IPS DF 6.9 (cell line): ENCODE measurements around the gene CXCL5.
"Not testable (repeated sequence)": the region's sequence is repeated elsewhere in the genome, so short reads cannot be mapped to it uniquely, and the experiment has no call there.

Experiments used
- DNase-seq: peaks from one replicate; pipeline ENCODE4 v3.0.0-alpha.2; 2013; ENCODE audit warnings: low read depth, low spot score
- H3K27ac ChIP-seq: one replicate; pipeline ENCODE4 v1.5.1; 2013; ENCODE audit warnings: low read length, control low read depth
- H3K27me3 ChIP-seq: 2 replicates; pipeline ENCODE4 v1.6.1; 2013; ENCODE audit warnings: mild to moderate bottlenecking, low read length; ENCODE audit not compliant: control insufficient read depth, insufficient read depth
- H3K36me3 ChIP-seq: 2 replicates; pipeline ENCODE4 v1.6.1; 2013; ENCODE audit warnings: low read length; ENCODE audit not compliant: control insufficient read depth, insufficient read depth
- H3K4me1 ChIP-seq: 2 replicates; pipeline ENCODE4 v1.6.1; 2013; ENCODE audit warnings: low read length; ENCODE audit not compliant: control insufficient read depth, insufficient read depth
- H3K4me3 ChIP-seq: 2 replicates; pipeline ENCODE4 v1.5.1; 2013; ENCODE audit warnings: mild to moderate bottlenecking, low read length
- H3K9me3 ChIP-seq: 2 replicates; pipeline ENCODE4 v1.6.1; 2013; ENCODE audit warnings: low read length, inconsistent platforms; ENCODE audit not compliant: control insufficient read depth, insufficient read depth
- WGBS: extraction: QIAGEN DNeasy Blood & Tissue Kit; methylation state at CpG from one replicate; pipeline ENCODE4 v1.1.7; 2013; ENCODE audit warnings: mixed read lengths, missing lambda C conversion rate; ENCODE audit not compliant: insufficient read length, insufficient coverage; 5-methylcytosine and 5-hydroxymethylcytosine counted together

CXCL5 gene

DNA sequence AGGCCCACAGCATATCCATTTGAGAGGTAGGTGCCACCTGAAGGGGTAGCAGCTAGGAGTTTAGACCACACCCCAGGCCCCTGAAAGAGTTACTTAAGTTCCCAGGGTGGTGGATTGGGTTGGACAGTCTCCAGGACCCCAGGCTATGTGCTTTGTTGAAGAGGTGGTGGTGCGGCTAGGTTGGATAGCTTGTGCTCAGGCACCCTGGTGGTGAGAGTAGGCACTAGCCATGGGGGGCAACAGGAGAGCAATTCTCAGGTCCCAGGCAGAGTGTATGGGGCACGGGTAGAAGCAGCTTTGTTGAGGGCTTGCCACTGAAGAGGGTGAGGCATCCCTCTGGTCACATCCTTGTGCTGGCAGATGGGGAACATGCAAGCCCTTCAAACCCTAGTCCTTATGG lies 22.3 kb downstream of the CXCL5 start:
- Histone ChIP-seq H3K4me3 (no peak overlapping the region), H3K4me1 (no peaks in the 10 kb centered on the region), H3K36me3 (no peaks in the 10 kb centered on the region), H3K9me3 (no peaks in the 10 kb centered on the region), H3K27me3 (no peaks in the 10 kb centered on the region), H3K27ac (no peak overlapping the region)
- no peak for DNase-seq
- WGBS = no CpG with 5 or more reads among the region's 2 CpGs

DNA sequence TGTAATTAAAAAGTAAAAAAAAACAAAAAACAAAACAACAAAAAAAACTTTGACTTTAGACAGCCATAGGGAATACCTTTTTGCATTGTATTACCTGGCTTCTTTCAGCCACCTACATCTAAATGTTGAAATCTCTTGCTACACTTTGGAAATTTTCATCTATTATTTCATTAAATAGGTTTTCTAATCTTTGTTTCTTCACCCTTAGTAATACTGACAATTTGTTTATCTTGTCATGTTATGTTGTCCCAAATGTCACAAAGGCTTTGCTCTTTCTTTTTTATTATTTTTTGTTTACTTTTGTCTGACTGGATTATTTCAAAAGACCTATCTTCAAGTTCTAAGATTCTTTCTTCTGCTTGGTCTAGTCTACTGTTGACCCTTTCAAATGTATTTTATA lies 24.1 kb downstream of the CXCL5 start:
- DNase-seq = no peak
- Histone ChIP-seq H3K36me3 (no peaks in the 10 kb centered on the region), H3K27ac (no peak overlapping the region), H3K27me3 (no peaks in the 10 kb centered on the region), H3K9me3 (no peaks in the 10 kb centered on the region), H3K4me1 (no peaks in the 10 kb centered on the region), H3K4me3 (no peak overlapping the region)

GRCh38 chr4:73970945-73971344 lies 27.5 kb downstream of the CXCL5 start:
- H3K4me3 ChIP-seq = no peak overlapping the region
- no peak for DNase-seq
- no peaks in the 10 kb centered on the region for H3K9me3 ChIP-seq
- H3K27ac ChIP-seq = no peak overlapping the region
- no peaks in the 10 kb centered on the region; the same call in 1 of the 2 replicates for H3K4me1 ChIP-seq
- no peaks in the 10 kb centered on the region for H3K36me3 ChIP-seq
- no peaks in the 10 kb centered on the region for H3K27me3 ChIP-seq

DNA sequence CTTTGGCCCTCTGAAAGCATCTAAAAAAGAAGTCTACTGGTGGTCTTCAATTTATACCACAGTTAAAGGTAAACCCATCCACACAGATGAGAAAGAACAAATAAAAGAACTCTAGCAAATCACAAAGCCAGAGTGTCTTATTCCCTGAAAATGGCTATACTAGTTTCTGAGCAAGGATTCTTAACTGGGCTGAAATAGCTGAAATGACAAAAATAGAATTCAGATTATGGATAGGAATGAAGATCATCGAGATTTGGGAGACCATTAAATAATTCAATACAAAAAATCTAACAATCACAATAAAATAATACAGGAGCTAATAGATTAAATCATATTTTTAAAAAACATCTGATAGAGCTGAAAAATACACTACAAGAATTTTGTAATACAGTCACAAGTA lies 28.5 kb downstream of the CXCL5 start:
- Histone ChIP-seq H3K4me3 (no peak overlapping the region), H3K36me3 (no peaks in the 10 kb centered on the region), H3K27ac (no peak overlapping the region), H3K27me3 (no peaks in the 10 kb centered on the region), H3K4me1 (no peaks in the 10 kb centered on the region; the same call in 1 of the 2 replicates), H3K9me3 (no peaks in the 10 kb centered on the region)
- no CpG with 5 or more reads among the region's 1 CpG for WGBS
- no peak for DNase-seq

- no peak for DNase-seq
- no peaks in the 10 kb centered on the region for H3K9me3 ChIP-seq
- H3K4me1 ChIP-seq = no peaks in the 10 kb centered on the region; the same call in 1 of the 2 replicates
- H3K27ac ChIP-seq = no peak overlapping the region
- H3K27me3 ChIP-seq = no peaks in the 10 kb centered on the region
- H3K4me3 ChIP-seq = no peak overlapping the region
- H3K36me3 ChIP-seq = no peaks in the 10 kb centered on the region
These were observed 30.6 kb downstream of the CXCL5 start for GRCh38 chr4:73967866-73968265.

DNA sequence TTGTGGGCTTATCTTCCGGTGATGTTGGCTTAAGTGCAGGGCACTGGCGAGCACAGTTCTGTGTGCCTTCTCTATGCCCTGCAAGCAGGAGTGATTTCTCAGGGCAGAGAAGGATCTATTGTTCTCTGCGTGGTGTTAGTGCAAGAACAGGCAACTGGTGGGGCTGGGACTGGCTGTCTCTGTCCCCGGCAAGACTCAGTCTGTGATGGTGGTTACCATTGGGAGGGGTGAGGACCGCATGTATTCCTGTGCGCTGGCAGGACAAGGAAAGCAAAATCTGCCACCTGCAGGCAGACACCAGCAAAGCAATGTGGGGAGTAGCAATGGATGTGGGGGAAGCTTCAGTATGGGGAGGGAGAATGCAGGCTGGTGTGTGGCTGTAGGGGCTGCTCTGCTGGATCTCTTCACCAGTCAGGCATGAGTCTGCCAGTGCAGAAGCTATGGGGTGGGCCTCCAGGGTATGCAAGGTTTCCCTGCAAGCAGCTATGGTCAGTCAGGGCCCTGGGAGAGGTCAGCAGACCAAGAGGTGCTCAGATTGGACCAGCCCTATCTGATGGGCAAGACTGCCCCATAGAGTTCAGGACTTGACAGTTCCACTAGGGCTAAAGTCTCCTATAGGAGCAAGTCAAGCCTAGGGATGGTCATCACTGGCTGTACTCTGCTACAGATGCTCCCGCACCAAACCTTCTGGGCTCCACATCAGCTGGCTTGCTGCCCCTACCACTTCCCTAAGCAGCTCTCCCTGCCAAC lies 33.4 kb downstream of the CXCL5 start:
- no peak overlapping the region for H3K27ac ChIP-seq
- DNase-seq = peak; percentile 60
- no CpG with 5 or more reads among the region's 7 CpGs for WGBS
- H3K4me3 ChIP-seq = no peak overlapping the region
- H3K27me3 ChIP-seq = no peaks in the 10 kb centered on the region
- H3K36me3 ChIP-seq = no peaks in the 10 kb centered on the region
- H3K4me1 ChIP-seq = no peaks in the 10 kb centered on the region; the same call in 1 of the 2 replicates
- 0 out of 2 replicates have a peak, but pooled peaks cover 2% of the 10 kb centered on the region for H3K9me3 ChIP-seq

DNA sequence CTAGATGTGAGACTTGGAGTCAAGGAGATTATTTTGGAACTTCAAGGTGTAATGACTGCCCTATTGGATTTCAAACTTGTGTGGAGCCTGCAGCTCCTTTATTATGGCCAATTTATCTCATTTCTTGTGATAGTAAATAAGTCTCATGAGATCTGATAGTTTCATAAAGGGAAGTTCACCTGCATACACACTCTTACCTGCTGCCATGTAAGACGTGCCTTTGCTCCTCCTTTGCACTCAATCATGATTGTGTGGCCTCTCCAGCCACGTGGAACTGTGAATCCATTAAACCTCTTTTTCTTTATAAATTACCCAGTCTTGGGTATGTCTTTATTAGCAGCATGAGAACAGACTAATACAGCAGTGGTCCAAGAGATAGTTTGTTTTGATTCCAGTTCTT lies 35.8 kb downstream of the CXCL5 start:
- no peak for DNase-seq
- WGBS = no CpG with 5 or more reads among the region's 2 CpGs
- no peak overlapping the region for H3K4me3 ChIP-seq
- no peaks in the 10 kb centered on the region for H3K4me1 ChIP-seq
- no peak overlapping the region for H3K27ac ChIP-seq
- 0 out of 2 replicates have a peak, but pooled peaks cover 2% of the 10 kb centered on the region for H3K9me3 ChIP-seq
- no peaks in the 10 kb centered on the region for H3K27me3 ChIP-seq
- H3K36me3 ChIP-seq = no peaks in the 10 kb centered on the region

DNA sequence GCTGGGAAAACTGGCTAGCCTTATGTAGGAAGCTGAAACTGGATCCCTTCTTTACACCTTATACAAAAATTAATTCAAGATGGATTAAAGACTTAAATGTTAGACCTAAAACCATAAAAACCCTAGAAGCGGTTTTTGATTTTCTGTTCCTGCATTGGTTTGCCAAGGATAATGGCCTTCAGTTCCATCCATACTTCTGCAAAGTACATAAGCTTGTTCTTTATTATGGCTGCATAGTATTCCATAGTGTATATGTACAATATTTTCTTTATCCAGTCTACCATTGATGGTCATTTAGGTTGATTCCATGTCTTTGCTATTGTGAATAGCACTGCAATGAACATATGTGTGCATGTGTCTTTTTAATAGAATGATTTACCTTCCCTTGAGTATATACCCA lies 39.4 kb downstream of the CXCL5 start:
- WGBS = no CpG with 5 or more reads among the region's 1 CpG
- H3K9me3 ChIP-seq, H3K36me3 ChIP-seq, H3K27ac ChIP-seq, H3K4me1 ChIP-seq, DNase-seq, H3K4me3 ChIP-seq, H3K27me3 ChIP-seq: not testable (repeated sequence)

- Histone ChIP-seq H3K27ac (no peak overlapping the region), H3K36me3 (no peaks in the 10 kb centered on the region), H3K4me1 (peaks cover 3% of the 10 kb centered on the region), H3K9me3 (no peaks in the 10 kb centered on the region), H3K4me3 (no peak overlapping the region), H3K27me3 (peaks cover 4% of the 10 kb centered on the region; the same call in 1 of the 2 replicates)
- no CpG with 5 or more reads among the region's 3 CpGs for WGBS
- no peak for DNase-seq
These were observed 46.1 kb downstream of the CXCL5 start for GRCh38 chr4:73952352-73952751.

- no CpG with 5 or more reads among the region's 8 CpGs for WGBS
- not testable (repeated sequence) for H3K4me3 ChIP-seq, H3K9me3 ChIP-seq, H3K27ac ChIP-seq, H3K4me1 ChIP-seq, DNase-seq, H3K36me3 ChIP-seq
- H3K27me3 ChIP-seq = peaks cover 14% of the 10 kb centered on the region
These were observed 48.0 kb downstream of the CXCL5 start for GRCh38 chr4:73950376-73950920.
